Gastrocnemius medialis (tissue), 4 donors: ENCODE results near the gene MSS51. TPM values are rescaled to one million over a fixed set of nuclear protein-coding genes. Genes with fewer than 3 reads are reported as not detected.

Source experiments
- ATAC-seq, 2 donors: fragments of 150-250 bp; one replicate each; pipeline ENCODE4 v1.9.1; 2016
- DNase-seq, 2 donors: peaks; one replicate each; pipeline ENCODE4 v3.0.0-alpha.2; 2019
- H3K27ac ChIP-seq, 4 donors: fragments of 200-600 bp; sonication (generic); 1 replicate in 1 of 4; 2 replicates in 3 of 4; pipeline ENCODE4 v1.5.1; 2016 to 2018; ENCODE audit warnings: mild to moderate bottlenecking in 2 of 4, moderate library complexity in 1 of 4
- H3K27me3 ChIP-seq, 3 donors: fragments of 200-600 bp; sonication (generic) in 2 of 3; 1 replicate in 1 of 3; 2 replicates in 2 of 3; pipeline versions ENCODE4 v1.5.1 to v1.6.0; 2016 to 2019; ENCODE audit warnings: mild to moderate bottlenecking in 1 of 3, moderate library complexity in 1 of 3
- H3K36me3 ChIP-seq, 2 donors: fragments of 200-600 bp; sonication (generic) in 1 of 2; one replicate each; pipeline ENCODE4 v1.5.1; 2017 to 2018
- H3K4me1 ChIP-seq, 2 donors: fragments of 200-600 bp; sonication (generic) in 1 of 2; one replicate each; pipeline ENCODE4 v1.5.1; 2016 to 2017; ENCODE audit warnings: mild to moderate bottlenecking in 2 of 2
- H3K4me3 ChIP-seq, 4 donors: fragments of 200-600 bp; sonication (generic) in 3 of 4; 1 replicate in 1 of 4; 2 replicates in 3 of 4; pipeline ENCODE4 v1.5.1; 2016 to 2019; ENCODE audit warnings: mild to moderate bottlenecking in 2 of 4
- H3K9me3 ChIP-seq, 3 donors: fragments of 200-600 bp; sonication (generic) in 2 of 3; 1 replicate in 1 of 3; 2 replicates in 2 of 3; pipeline ENCODE4 v1.5.1; 2016 to 2019
- CTCF ChIP-seq, 5 experiments: fragments of 450-650 bp in 3 of 5; fragments of 200-600 bp in 2 of 5; sonication (generic) in 2 of 5; IDR thresholded peaks in 4 of 5; conservative IDR thresholded peaks in 1 of 5; 1 replicate in 4 of 5; 2 replicates in 1 of 5; pipeline ENCODE4 v1.5.1; 2016 to 2019; ENCODE audit warnings: antibody characterized with exemption in 5 of 5, mild to moderate bottlenecking in 3 of 5, moderate library complexity in 3 of 5
- POLR2A ChIP-seq, 2 donors: fragments of 450-650 bp; IDR thresholded peaks; one replicate each; pipeline ENCODE4 v1.6.1; 2017; ENCODE audit warnings: antibody characterized with exemption in 2 of 2, mild to moderate bottlenecking in 2 of 2, moderate library complexity in 2 of 2
- in situ Hi-C, 4 donors: fragments of 200-750 bp; cut with MboI; loops; one replicate each; pipeline versions ENCODE4 v1.15.0 to v1.8.0; 2017; ENCODE audit warnings: low sequenced_read_pairs in 4 of 4
- intact Hi-C: fragments of 100-400 bp; cut with DNase I; formaldehyde crosslinking; loops from one replicate; pipeline ENCODE4 v1.15.1; 2023; ENCODE audit warnings: low total_unique reads
- total RNA-seq, 4 donors: library from RNA; depleted of rRNA; stranded (reverse); fragments of >200 nt; gene quantifications; one replicate each; pipeline versions ENCODE4 v1.1.0 to v1.2.3, GENCODE V29; 2016

Gene MSS51
- total RNA-seq, 4 donors from 2014 or later, result 1.4 to 49.4 (median 30.4) TPM

GRCh38 chr10:73388228-73388627, 45.1 kb downstream of the MSS51 start:
- Histone ChIP-seq H3K27me3 (no peaks in the 10 kb centered on the region), H3K4me3 (no peak overlapping the region), H3K4me1 (no peaks in the 10 kb centered on the region), H3K9me3 (no peaks in the 10 kb centered on the region), H3K36me3 (peaks cover 5 to 77% of the 10 kb centered on the region in 2 donors), H3K27ac (peak overlapping the region in 2 of 4 donors; percentile 12 to 20)
- no peak for DNase-seq
- intact Hi-C loops (no loop called here), in situ Hi-C loops (no loop called here)
- peak in 1 of 2 donors; percentile 41 for ATAC-seq
- TF ChIP-seq POLR2A (IDR thresholded peaks at IDR 0.05) (no peak), CTCF (IDR thresholded peaks at IDR 0.05 in 4 of 5, conservative IDR thresholded peaks at IDR 0.05 in 1 of 5) (no peak)

- intact Hi-C loops (no loop called here), in situ Hi-C loops (no loop called here)
- no peak overlapping the region for H3K4me3 ChIP-seq
- H3K27me3 ChIP-seq, result no peaks in the 10 kb centered on the region
- H3K36me3 ChIP-seq, result peaks cover 8 to 91% of the 10 kb centered on the region in 2 donors
- TF ChIP-seq CTCF (IDR thresholded peaks at IDR 0.05 in 4 of 5, conservative IDR thresholded peaks at IDR 0.05 in 1 of 5) (no peak), POLR2A (IDR thresholded peaks at IDR 0.05) (no peak)
- no peaks in the 10 kb centered on the region for H3K4me1 ChIP-seq
- no peak overlapping the region for H3K27ac ChIP-seq
- DNase-seq (no peak), ATAC-seq (no peak)
- H3K9me3 ChIP-seq, result no peaks in the 10 kb centered on the region
These were observed 46.8 kb downstream of the MSS51 start for GRCh38 chr10:73386583-73386982.

GRCh38 chr10:73379064-73379748, 54.2 kb downstream of the MSS51 start:
- Histone ChIP-seq H3K27me3 (no peaks in the 10 kb centered on the region), H3K27ac (no peak overlapping the region), H3K36me3 (peaks cover 4 to 98% of the 10 kb centered on the region in 2 donors), H3K4me1 (no peaks in the 10 kb centered on the region), H3K4me3 (no peak overlapping the region), H3K9me3 (no peaks in the 10 kb centered on the region)
- TF ChIP-seq POLR2A (IDR thresholded peaks at IDR 0.05), result no peak
- no peak for TF ChIP-seq CTCF (IDR thresholded peaks at IDR 0.05 in 4 of 5, conservative IDR thresholded peaks at IDR 0.05 in 1 of 5)
- ATAC-seq (no peak), DNase-seq (no peak)
- in situ Hi-C loops, result no loop called here
- intact Hi-C loops, result no loop called here

GRCh38 chr10:73376679-73377078, 56.7 kb downstream of the MSS51 start:
- no peak for ATAC-seq
- Histone ChIP-seq H3K4me1 (no peaks in the 10 kb centered on the region), H3K36me3 (peaks cover 0 to 94% of the 10 kb centered on the region in 2 donors), H3K4me3 (no peak overlapping the region), H3K27me3 (no peaks in the 10 kb centered on the region), H3K27ac (no peak overlapping the region), H3K9me3 (no peaks in the 10 kb centered on the region)
- intact Hi-C loops (no loop called here), in situ Hi-C loops (no loop called here)
- DNase-seq, result no peak
- TF ChIP-seq POLR2A (IDR thresholded peaks at IDR 0.05) (no peak), CTCF (IDR thresholded peaks at IDR 0.05 in 4 of 5, conservative IDR thresholded peaks at IDR 0.05 in 1 of 5) (no peak)

Other genes with a start within 250 kb of the MSS51 start
- gene DNAJC9, start 186.3 kb downstream of the MSS51 start, total RNA-seq, result 10 to 100 TPM in 1 of 4 donors, 1 to 10 TPM in 3; 7.2 to 10.0 (median 8.9) TPM
- 100 to 1,000 TPM in 1 of 4 donors, 10 to 100 TPM in 3; 73.2 to 104 (median 79.6) TPM for gene MRPS16, start 180.9 kb downstream of the MSS51 start, total RNA-seq
- 1 to 10 TPM in 2 of 4 donors, under 1 TPM in 2; 0.20 to 1.8 (median 1.1) TPM for gene CFAP70, start 74.7 kb downstream of the MSS51 start, total RNA-seq
- gene ANXA7, start 19.5 kb downstream of the MSS51 start, total RNA-seq, result 100 to 1,000 TPM; 169 to 203 (median 186) TPM
- 10 to 100 TPM; 60.1 to 91.6 (median 68.7) TPM for gene PPP3CB, start 62.5 kb upstream of the MSS51 start, total RNA-seq
- 100 to 1,000 TPM in 3 of 4 donors, 10 to 100 TPM in 1; 89.8 to 276 (median 154) TPM for gene USP54, start 157.8 kb upstream of the MSS51 start, total RNA-seq
- gene MYOZ1, start 207.9 kb upstream of the MSS51 start, total RNA-seq, result 1,000 to 10,000 TPM in 2 of 4 donors, 100 to 1,000 TPM in 2; 560 to 1,364 (median 992) TPM
- gene SYNPO2L, start 222.5 kb upstream of the MSS51 start, total RNA-seq, result 100 to 1,000 TPM in 1 of 4 donors, 10 to 100 TPM in 3; 26.8 to 117 (median 46.8) TPM